Measurements from ENCODE around the gene HOXA5. TPM values are rescaled to one million over a fixed set of nuclear protein-coding genes. Genes with fewer than 3 reads are reported as not detected.

HOXA5 gene
- total and polyA plus RNA-seq, 10 of the 15 experiments (the other 5 are each of a cell fraction or from before 2014, with no cell fraction given) = 0.05 to 0.13 TPM; not detected in 8

DNA sequence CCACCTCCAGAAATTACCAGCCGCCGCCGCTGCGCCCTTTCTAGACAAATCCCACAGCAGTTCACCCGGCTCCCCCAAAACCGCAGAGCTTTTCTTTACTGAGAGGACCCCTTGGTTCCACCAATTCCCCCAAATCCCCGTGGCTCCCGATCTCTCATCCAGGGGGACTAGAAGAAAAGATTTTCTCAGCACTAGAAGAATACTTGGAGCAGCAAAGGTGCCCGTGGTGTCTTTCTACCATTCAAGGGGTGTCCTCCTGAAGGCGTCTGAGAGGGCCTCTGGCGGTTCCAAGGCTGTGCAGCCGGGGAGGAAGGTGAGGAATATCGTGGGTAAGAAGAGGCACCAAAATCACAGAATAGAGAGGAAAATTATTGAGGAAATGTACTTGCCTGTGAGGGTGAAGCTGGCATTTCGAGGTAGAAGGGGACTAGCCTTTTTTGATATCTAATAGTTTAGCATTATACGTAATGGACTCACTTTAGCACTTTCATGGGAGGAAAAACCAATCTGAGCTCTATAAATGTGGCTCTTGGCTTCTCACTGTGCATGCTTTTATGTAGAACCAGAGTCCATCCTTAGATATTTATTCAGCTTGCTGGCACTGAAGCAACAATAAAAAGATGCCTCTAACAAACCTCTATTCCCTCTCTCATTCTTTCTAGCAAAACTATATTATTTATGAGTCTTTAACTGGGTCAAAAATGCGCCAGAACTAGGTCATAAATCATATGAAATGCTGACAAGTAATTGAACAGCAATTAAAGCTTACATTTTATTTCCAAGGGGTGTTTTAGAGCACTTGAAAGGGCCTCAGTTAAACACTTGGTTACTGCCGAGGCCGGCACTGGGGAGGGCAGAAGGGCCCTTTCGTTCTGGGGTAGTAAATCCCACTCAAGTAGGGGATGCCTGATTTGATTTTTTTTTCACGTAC is 27.2 kb downstream of the HOXA5 start:
- H3K4me3 ChIP-seq = no peak overlapping the region
- no TSS peak for BruUV-seq (replicated peaks)
- DNase-seq (ENCODE audit: low read depth, low spot score) (no peak), FAIRE-seq (no peak), ATAC-seq (no peak)
- no peaks in the 10 kb centered on the region for H3K9me3 ChIP-seq (replicated peaks; ENCODE audit: control insufficient read depth, insufficient read depth, low read length)
- no peak for TF ChIP-seq ETV6 (conservative IDR thresholded peaks at IDR 0.05 in 1 of 2, IDR thresholded peaks at IDR 0.05 in 1 of 2; ENCODE audit: borderline replicate concordance in 1 of 2, low read depth in 1 of 2)
- no peak for TF ChIP-seq NR2F1 (conservative IDR thresholded peaks at IDR 0.05)
- no peak for TF ChIP-seq CBFB (IDR thresholded peaks at IDR 0.05; ENCODE audit: low read depth)
- no peak for TF ChIP-seq HCFC1 (IDR thresholded peaks at IDR 0.05; ENCODE audit: low read length)
- TF ChIP-seq, protein P1, sequence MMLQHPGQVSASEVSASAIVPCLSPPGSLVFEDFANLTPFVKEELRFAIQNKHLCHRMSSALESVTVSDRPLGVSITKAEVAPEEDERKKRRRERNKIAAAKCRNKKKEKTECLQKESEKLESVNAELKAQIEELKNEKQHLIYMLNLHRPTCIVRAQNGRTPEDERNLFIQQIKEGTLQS (IDR thresholded peaks at IDR 0.05; ENCODE audit: borderline replicate concordance, extremely low read depth, low read depth, low read length) = no peak
- no peak for TF ChIP-seq CREB1 (IDR thresholded peaks at IDR 0.05; ENCODE audit: low read depth)
- no peak for TF ChIP-seq CREM (IDR thresholded peaks at IDR 0.05; ENCODE audit: low read depth)
- TF ChIP-seq, protein P2, sequence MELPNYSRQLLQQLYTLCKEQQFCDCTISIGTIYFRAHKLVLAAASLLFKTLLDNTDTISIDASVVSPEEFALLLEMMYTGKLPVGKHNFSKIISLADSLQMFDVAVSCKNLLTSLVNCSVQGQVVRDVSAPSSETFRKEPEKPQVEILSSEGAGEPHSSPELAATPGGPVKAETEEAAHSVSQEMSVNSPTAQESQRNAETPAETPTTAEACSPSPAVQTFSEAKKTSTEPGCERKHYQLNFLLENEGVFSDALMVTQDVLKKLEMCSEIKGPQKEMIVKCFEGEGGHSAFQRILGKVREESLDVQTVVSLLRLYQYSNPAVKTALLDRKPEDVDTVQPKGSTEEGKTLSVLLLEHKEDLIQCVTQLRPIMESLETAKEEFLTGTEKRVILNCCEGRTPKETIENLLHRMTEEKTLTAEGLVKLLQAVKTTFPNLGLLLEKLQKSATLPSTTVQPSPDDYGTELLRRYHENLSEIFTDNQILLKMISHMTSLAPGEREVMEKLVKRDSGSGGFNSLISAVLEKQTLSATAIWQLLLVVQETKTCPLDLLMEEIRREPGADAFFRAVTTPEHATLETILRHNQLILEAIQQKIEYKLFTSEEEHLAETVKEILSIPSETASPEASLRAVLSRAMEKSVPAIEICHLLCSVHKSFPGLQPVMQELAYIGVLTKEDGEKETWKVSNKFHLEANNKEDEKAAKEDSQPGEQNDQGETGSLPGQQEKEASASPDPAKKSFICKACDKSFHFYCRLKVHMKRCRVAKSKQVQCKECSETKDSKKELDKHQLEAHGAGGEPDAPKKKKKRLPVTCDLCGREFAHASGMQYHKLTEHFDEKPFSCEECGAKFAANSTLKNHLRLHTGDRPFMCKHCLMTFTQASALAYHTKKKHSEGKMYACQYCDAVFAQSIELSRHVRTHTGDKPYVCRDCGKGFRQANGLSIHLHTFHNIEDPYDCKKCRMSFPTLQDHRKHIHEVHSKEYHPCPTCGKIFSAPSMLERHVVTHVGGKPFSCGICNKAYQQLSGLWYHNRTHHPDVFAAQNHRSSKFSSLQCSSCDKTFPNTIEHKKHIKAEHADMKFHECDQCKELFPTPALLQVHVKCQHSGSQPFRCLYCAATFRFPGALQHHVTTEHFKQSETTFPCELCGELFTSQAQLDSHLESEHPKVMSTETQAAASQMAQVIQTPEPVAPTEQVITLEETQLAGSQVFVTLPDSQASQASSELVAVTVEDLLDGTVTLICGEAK (IDR thresholded peaks at IDR 0.05; ENCODE audit: borderline replicate concordance) = no peak
- no peak for TF ChIP-seq RAD21 (IDR thresholded peaks at IDR 0.05; ENCODE audit: insufficient read depth, low read depth, low read length)
- no peak for TF ChIP-seq YBX1 (IDR thresholded peaks at IDR 0.05)
- no peak overlapping the region for H3K27ac ChIP-seq (ENCODE audit: control insufficient read depth, insufficient read depth)
- in situ Hi-C loops (cut with MboI) = no loop called here
- H4K20me1 ChIP-seq (ENCODE audit: control insufficient read depth, insufficient read depth) = no peaks in the 10 kb centered on the region; the same call in 1 of the 2 replicates
- no peak overlapping the region for H2AFZ ChIP-seq (ENCODE audit: control insufficient read depth, low read depth, low read length)
- CTCF ChIA-PET = no interaction called here
- no peaks in the 10 kb centered on the region for H3K27me3 ChIP-seq (replicated peaks in 1 of 2; ENCODE audit: control insufficient read depth in 2 of 2, insufficient read depth in 2 of 2, low read length in 1 of 2)
- POLR2A ChIA-PET = no interaction called here
- intact Hi-C loops (cut with micrococcal nuclease; ENCODE audit: unreplicated experiment) = no loop called here
- RAD21 ChIA-PET (ENCODE audit: unreplicated experiment) = no interaction called here
- no peaks in the 10 kb centered on the region for H3K4me1 ChIP-seq (ENCODE audit: control insufficient read depth, insufficient read depth, low read length)
- SMC1A ChIA-PET (ENCODE audit: uncharacterized antibody, unreplicated experiment) = interaction anchor here (0.6 kb wide), 1 partner anchor 171 kb away, joined by 3 read pairs; no protein-coding TSS in a partner anchor
- no peak overlapping the region for H3K9ac ChIP-seq (ENCODE audit: control insufficient read depth, insufficient read depth, low read length)
- no peaks in the 10 kb centered on the region for H3K36me3 ChIP-seq (ENCODE audit: control insufficient read depth in 2 of 2, insufficient read depth in 2 of 2, low read length in 1 of 2)
- H3K4me2 ChIP-seq (ENCODE audit: control insufficient read depth, insufficient read depth) = no peak overlapping the region
- 40% methylated on average over 20 of the region's 20 CpGs for WGBS (ENCODE audit: insufficient coverage, insufficient replicate concordance, low lambda C conversion rate, missing lambda C conversion rate)
- no peaks in the 10 kb centered on the region for H3K79me2 ChIP-seq (ENCODE audit: control insufficient read depth, insufficient read depth, low read length)
